ENCODE results near the gene NCMAP. TPM values are rescaled to one million over a fixed set of nuclear protein-coding genes. Genes with fewer than 3 reads are reported as not detected.

Gene NCMAP
- total RNA-seq, 2 experiments from 2014 or later, result 0.99 to 1.1 TPM

DNA sequence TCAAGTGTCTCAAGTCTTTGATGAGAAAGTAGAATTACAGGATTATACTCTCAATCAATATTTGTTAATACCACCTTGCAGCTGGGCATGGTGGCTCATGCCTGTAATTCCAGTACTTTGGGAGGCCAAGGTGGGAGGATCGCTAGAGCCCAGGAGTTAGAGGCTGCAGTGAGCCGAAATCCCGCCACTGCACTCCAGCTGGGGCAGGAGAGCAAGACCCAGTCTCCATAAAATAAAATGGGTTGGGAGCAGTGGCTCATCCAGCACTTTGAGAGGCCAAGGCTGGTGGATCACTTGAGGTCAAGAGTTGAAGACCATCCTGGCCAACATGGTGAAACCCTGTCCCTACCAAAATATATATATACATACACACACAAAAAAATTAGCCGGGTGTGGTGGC is 1.2 kb upstream of the NCMAP start:
- POLR2A ChIA-PET, result no interaction called here
- no TSS peak for BruUV-seq (replicated peaks)

DNA sequence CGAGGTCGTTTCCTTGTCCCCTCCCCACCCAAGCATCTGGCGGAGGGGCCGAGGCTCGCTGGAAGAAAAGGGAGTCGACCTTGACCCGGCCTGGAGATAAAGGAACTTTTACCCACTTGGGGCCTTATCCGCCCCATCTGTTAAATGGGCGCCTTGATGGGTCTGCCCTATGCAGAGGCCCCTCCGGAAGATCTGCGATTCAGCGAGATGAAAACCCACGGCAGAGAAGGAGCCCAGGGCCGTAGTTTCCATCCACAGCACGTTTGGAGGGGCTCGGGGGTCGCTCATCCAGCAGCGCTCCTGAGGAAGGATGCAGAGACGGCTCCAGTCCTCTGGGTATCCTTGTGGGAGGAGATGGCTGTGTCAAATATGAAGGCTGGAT is 518 bp downstream of the NCMAP start:
- no peaks in the 10 kb centered on the region for H3K79me2 ChIP-seq (ENCODE audit: insufficient read depth, low read depth, low read length)
- no TSS peak for BruUV-seq (replicated peaks)
- H4K20me1 ChIP-seq (ENCODE audit: insufficient read depth, low read length), result no peaks in the 10 kb centered on the region
- ChIA-PET POLR2A (interaction anchor here (1.6 to 2.7 kb wide), 2 partner anchors 9 to 113 kb away, joined by 3 to 11 read pairs; no protein-coding TSS in a partner anchor), CTCF (ENCODE audit: unreplicated experiment) (no interaction called here)
- no peaks in the 10 kb centered on the region for H3K9me2 ChIP-seq (ENCODE audit: insufficient read depth, low read length)
- no peaks in the 10 kb centered on the region for H3K36me3 ChIP-seq (ENCODE audit: insufficient read depth, low read length)
- H3K4me2 ChIP-seq (ENCODE audit: low read length), result peak overlapping the region; percentile 81
- no peaks in the 10 kb centered on the region for H3K9me3 ChIP-seq (ENCODE audit: low read length)
- peak overlapping the region; percentile 78 for H2AFZ ChIP-seq (ENCODE audit: low read length)
- DNase-seq (ENCODE audit: low spot score), result no peak
- H3K27ac ChIP-seq (ENCODE audit: low read depth, low read length, poor library complexity, severe bottlenecking), result no peak overlapping the region
- H3K4me3 ChIP-seq (ENCODE audit: low read depth, low read length, poor library complexity, severe bottlenecking), result peak overlapping the region; percentile 63
- peaks cover 54% of the 10 kb centered on the region for H3K4me1 ChIP-seq (ENCODE audit: insufficient read depth, low read length, poor library complexity, severe bottlenecking)
- TF ChIP-seq, protein P1, sequence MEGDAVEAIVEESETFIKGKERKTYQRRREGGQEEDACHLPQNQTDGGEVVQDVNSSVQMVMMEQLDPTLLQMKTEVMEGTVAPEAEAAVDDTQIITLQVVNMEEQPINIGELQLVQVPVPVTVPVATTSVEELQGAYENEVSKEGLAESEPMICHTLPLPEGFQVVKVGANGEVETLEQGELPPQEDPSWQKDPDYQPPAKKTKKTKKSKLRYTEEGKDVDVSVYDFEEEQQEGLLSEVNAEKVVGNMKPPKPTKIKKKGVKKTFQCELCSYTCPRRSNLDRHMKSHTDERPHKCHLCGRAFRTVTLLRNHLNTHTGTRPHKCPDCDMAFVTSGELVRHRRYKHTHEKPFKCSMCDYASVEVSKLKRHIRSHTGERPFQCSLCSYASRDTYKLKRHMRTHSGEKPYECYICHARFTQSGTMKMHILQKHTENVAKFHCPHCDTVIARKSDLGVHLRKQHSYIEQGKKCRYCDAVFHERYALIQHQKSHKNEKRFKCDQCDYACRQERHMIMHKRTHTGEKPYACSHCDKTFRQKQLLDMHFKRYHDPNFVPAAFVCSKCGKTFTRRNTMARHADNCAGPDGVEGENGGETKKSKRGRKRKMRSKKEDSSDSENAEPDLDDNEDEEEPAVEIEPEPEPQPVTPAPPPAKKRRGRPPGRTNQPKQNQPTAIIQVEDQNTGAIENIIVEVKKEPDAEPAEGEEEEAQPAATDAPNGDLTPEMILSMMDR (conservative IDR thresholded peaks at IDR 0.05; ENCODE audit: low read length), result no peak
- no peak for TF ChIP-seq EZH2phosphoT487 (IDR thresholded peaks at IDR 0.05; ENCODE audit: borderline replicate concordance, low read depth, low read length)
- intact Hi-C loops (cut with micrococcal nuclease; ENCODE audit: unreplicated experiment), result no loop called here

More for the DNA sequence above, 1.2 kb upstream of the NCMAP start:
- H3K4me3 ChIP-seq (ENCODE audit: low read depth, low read length, poor library complexity, severe bottlenecking), result no peak overlapping the region
- CTCF ChIA-PET (ENCODE audit: unreplicated experiment), result no interaction called here
- no peak overlapping the region for H3K27ac ChIP-seq (ENCODE audit: low read depth, low read length, poor library complexity, severe bottlenecking)
- H4K20me1 ChIP-seq (ENCODE audit: insufficient read depth, low read length), result no peaks in the 10 kb centered on the region
- no peaks in the 10 kb centered on the region for H3K9me3 ChIP-seq (ENCODE audit: low read length)
- H3K9me2 ChIP-seq (ENCODE audit: insufficient read depth, low read length), result no peaks in the 10 kb centered on the region
- TF ChIP-seq, protein P1 (conservative IDR thresholded peaks at IDR 0.05; ENCODE audit: low read length), result no peak
- TF ChIP-seq EZH2phosphoT487 (IDR thresholded peaks at IDR 0.05; ENCODE audit: borderline replicate concordance, low read depth, low read length), result no peak
- H3K79me2 ChIP-seq (ENCODE audit: insufficient read depth, low read depth, low read length), result no peaks in the 10 kb centered on the region
- H3K4me1 ChIP-seq (ENCODE audit: insufficient read depth, low read length, poor library complexity, severe bottlenecking), result peaks cover 62% of the 10 kb centered on the region
- no peaks in the 10 kb centered on the region for H3K36me3 ChIP-seq (ENCODE audit: insufficient read depth, low read length)
- intact Hi-C loops (cut with micrococcal nuclease; ENCODE audit: unreplicated experiment), result no loop called here
- no peak for DNase-seq (ENCODE audit: low spot score)
- H2AFZ ChIP-seq (ENCODE audit: low read length), result no peak overlapping the region
- no peak overlapping the region for H3K4me2 ChIP-seq (ENCODE audit: low read length)

GRCh38 chr1:24557220-24557619 is 1.3 kb downstream of the NCMAP start:
- CTCF ChIA-PET (ENCODE audit: unreplicated experiment), result interaction anchor here (1.5 kb wide), 1 partner anchor 10 kb away, joined by 8 read pairs; no protein-coding TSS in a partner anchor
- Histone ChIP-seq H4K20me1 (ENCODE audit: insufficient read depth, low read length) (no peaks in the 10 kb centered on the region), H3K36me3 (ENCODE audit: insufficient read depth, low read length) (no peaks in the 10 kb centered on the region), H3K4me2 (ENCODE audit: low read length) (peak overlapping the region; percentile 81), H3K27ac (ENCODE audit: low read depth, low read length, poor library complexity, severe bottlenecking) (no peak overlapping the region), H3K4me1 (ENCODE audit: insufficient read depth, low read length, poor library complexity, severe bottlenecking) (peaks cover 46% of the 10 kb centered on the region), H3K4me3 (ENCODE audit: low read depth, low read length, poor library complexity, severe bottlenecking) (no peak overlapping the region), H3K9me2 (ENCODE audit: insufficient read depth, low read length) (no peaks in the 10 kb centered on the region), H2AFZ (ENCODE audit: low read length) (no peak overlapping the region; the same call in 1 of the 2 replicates), H3K9me3 (ENCODE audit: low read length) (no peaks in the 10 kb centered on the region), H3K79me2 (ENCODE audit: insufficient read depth, low read depth, low read length) (no peaks in the 10 kb centered on the region)
- intact Hi-C loops (cut with micrococcal nuclease; ENCODE audit: unreplicated experiment), result no loop called here
- no TSS peak for BruUV-seq (replicated peaks)
- no peak for DNase-seq (ENCODE audit: low spot score)
- POLR2A ChIA-PET, result interaction anchor here (1.1 to 2.7 kb wide), 5 partner anchors 8 to 141 kb away, joined by 3 to 11 read pairs (median 6); no protein-coding TSS in a partner anchor
- TF ChIP-seq, protein P1 (conservative IDR thresholded peaks at IDR 0.05; ENCODE audit: low read length), result no peak
- TF ChIP-seq EZH2phosphoT487 (IDR thresholded peaks at IDR 0.05; ENCODE audit: borderline replicate concordance, low read depth, low read length), result no peak

Measured in OCI-LY7 (cell line).